Peyer's patch (tissue), 4 donors: ENCODE measurements around the gene NMUR1. TPM values are rescaled to one million over a fixed set of nuclear protein-coding genes. Genes with fewer than 3 reads are reported as not detected.

Experiments used
- DNase-seq, 3 donors: peaks; one replicate each; pipeline ENCODE4 v3.0.0-alpha.2; 2017 to 2019
- H3K27ac ChIP-seq, 4 donors: fragments of 200-600 bp; sonication (generic); one replicate each; pipeline ENCODE4 v1.5.1; 2016 to 2019
- H3K27me3 ChIP-seq, 2 donors: fragments of 200-600 bp; sonication (generic); one replicate each; pipeline ENCODE4 v1.5.1; 2019
- H3K36me3 ChIP-seq, 3 donors: fragments of 200-600 bp; sonication (generic); one replicate each; pipeline ENCODE4 v1.5.1; 2016 to 2019
- H3K4me1 ChIP-seq, 4 donors: fragments of 200-600 bp; sonication (generic); one replicate each; pipeline ENCODE4 v1.5.1; 2016 to 2019
- H3K4me3 ChIP-seq, 4 donors: fragments of 200-600 bp; sonication (generic); 1 replicate in 3 of 4; 2 replicates in 1 of 4; pipeline ENCODE4 v1.5.1; 2016 to 2019; ENCODE audit warnings: mild to moderate bottlenecking in 1 of 4
- H3K9me3 ChIP-seq, 4 donors: fragments of 200-600 bp; sonication (generic); one replicate each; pipeline ENCODE4 v1.5.1; 2016 to 2019; ENCODE audit warnings: mild to moderate bottlenecking in 1 of 4
- POLR2A ChIP-seq, 2 donors: fragments of 450-650 bp; IDR thresholded peaks; one replicate each; pipeline ENCODE4 v1.5.1; 2017; ENCODE audit warnings: antibody characterized with exemption in 2 of 2, mild to moderate bottlenecking in 2 of 2, moderate library complexity in 2 of 2
- total RNA-seq, 4 donors: library from RNA; depleted of rRNA; stranded (reverse); fragments of >200 nt; gene quantifications; one replicate each; pipeline ENCODE4 v1.1.0, GENCODE V29; 2016
- TF ChIP-seq, protein P1 (sequence below), 6 experiments: fragments of 450-650 bp in 4 of 6; fragments of 200-600 bp in 2 of 6; sonication (generic) in 1 of 6; IDR thresholded peaks; one replicate each; pipeline ENCODE4 v1.5.1; 2017 to 2019; ENCODE audit warnings: antibody characterized with exemption in 6 of 6, mild to moderate bottlenecking in 3 of 6, moderate library complexity in 1 of 6

Gene NMUR1
- total RNA-seq, 4 donors from 2014 or later, result 0.53 to 3.1 (median 0.80) TPM; not detected in 1

DNA sequence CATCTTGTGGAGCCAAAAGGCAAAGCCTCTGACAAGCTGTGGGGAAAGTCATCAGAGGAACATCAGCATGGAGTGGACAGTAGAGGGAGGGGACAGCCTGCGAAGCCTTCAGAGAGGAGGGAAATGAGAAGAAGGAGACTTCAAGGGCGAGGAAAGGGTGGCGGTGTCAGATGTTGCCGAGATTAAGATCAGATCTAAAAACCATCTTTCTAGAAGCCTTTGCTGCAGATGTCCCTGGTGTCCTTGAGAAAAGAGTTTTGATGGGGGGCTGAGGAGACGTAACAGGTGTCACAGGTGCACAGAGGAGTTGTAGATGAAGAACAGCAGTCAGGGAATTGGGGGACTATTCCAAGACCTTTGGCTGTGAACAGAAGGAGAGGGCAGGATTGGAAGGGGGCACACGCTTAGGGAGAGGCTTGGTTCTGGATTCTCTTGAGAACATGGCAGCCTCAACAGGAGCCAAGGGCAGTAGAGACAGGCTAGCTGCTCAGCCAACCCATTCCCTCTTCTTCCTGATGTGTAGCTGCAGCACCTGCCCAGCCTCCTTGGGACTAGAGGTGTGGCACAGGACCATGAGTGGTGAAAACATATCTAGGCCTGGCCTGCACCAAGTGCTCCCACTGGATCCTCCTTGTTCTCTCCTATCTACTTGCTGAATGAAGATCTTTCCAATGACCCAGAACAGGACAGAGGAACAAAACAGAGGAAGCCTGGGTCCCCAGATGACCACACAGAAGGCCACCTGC lies 43.2 kb downstream of the NMUR1 start:
- no peaks in the 10 kb centered on the region for H3K27me3 ChIP-seq
- DNase-seq, result no peak
- no peak overlapping the region for H3K27ac ChIP-seq
- no peak overlapping the region for H3K4me3 ChIP-seq
- TF ChIP-seq, protein P1, sequence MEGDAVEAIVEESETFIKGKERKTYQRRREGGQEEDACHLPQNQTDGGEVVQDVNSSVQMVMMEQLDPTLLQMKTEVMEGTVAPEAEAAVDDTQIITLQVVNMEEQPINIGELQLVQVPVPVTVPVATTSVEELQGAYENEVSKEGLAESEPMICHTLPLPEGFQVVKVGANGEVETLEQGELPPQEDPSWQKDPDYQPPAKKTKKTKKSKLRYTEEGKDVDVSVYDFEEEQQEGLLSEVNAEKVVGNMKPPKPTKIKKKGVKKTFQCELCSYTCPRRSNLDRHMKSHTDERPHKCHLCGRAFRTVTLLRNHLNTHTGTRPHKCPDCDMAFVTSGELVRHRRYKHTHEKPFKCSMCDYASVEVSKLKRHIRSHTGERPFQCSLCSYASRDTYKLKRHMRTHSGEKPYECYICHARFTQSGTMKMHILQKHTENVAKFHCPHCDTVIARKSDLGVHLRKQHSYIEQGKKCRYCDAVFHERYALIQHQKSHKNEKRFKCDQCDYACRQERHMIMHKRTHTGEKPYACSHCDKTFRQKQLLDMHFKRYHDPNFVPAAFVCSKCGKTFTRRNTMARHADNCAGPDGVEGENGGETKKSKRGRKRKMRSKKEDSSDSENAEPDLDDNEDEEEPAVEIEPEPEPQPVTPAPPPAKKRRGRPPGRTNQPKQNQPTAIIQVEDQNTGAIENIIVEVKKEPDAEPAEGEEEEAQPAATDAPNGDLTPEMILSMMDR (IDR thresholded peaks at IDR 0.05), result no peak
- TF ChIP-seq POLR2A (IDR thresholded peaks at IDR 0.05), result no peak
- peaks cover 0 to 9% (median 2%) of the 10 kb centered on the region in 4 donors for H3K4me1 ChIP-seq
- no peaks in the 10 kb centered on the region for H3K9me3 ChIP-seq
- H3K36me3 ChIP-seq, result no peaks in the 10 kb centered on the region

DNA sequence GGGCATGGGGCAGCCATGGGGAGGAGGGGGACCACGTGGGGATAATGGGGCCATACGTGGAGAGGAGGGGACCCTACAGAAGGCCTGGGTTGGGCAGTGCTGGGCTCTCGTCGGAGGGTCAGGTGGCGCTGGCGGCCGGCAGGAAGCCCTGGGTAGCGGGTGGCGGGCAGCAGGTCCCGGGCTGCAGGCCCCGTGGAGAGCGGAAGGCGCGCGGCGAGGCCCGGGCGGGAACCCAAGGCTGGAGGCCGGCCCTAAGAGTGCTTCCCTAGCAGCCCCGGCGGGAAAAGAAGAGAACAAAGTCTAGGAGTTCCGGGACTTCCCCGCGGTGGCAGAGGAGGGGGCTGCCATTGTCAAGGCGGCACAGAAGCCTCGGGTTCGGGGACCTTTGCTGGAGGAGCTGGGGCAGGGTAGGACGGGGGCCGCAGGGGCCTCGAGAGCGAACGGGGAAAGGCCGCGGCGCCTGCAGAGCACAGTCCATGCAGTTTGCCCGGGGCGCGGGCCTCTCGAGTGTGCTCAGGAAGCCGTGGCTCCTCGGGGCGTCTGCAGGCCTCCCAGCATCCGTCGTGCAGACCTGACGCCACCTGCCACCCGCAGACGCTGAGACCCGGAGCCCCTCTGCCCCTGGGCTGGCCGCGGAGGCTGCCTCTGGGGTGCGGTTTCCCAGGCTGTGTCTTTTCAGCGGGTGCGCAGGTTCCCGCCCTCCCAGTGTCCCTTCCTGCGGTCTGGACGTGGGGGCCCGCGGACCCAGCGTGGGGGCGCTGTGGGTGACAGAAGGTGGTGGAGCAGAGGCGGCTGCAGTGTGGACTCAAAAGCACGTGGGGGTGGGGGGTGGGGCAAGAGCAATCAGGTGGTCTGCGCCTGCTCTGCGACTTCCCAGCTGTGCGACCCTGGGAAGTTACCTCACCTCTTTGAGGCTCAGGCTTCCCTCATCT lies 46.6 kb downstream of the NMUR1 start:
- TF ChIP-seq, protein P1 (IDR thresholded peaks at IDR 0.05), result no peak
- TF ChIP-seq POLR2A (IDR thresholded peaks at IDR 0.05), result no peak
- Histone ChIP-seq H3K4me1 (peaks cover 0 to 9% (median 2%) of the 10 kb centered on the region in 4 donors), H3K4me3 (peak overlapping the region; percentile 47 to 57 (median 56)), H3K27me3 (no peaks in the 10 kb centered on the region), H3K9me3 (no peaks in the 10 kb centered on the region), H3K36me3 (no peaks in the 10 kb centered on the region), H3K27ac (peak overlapping the region; percentile 57 to 75 (median 70))
- peak in 2 of 3 donors; percentile 28 to 50 for DNase-seq

DNA sequence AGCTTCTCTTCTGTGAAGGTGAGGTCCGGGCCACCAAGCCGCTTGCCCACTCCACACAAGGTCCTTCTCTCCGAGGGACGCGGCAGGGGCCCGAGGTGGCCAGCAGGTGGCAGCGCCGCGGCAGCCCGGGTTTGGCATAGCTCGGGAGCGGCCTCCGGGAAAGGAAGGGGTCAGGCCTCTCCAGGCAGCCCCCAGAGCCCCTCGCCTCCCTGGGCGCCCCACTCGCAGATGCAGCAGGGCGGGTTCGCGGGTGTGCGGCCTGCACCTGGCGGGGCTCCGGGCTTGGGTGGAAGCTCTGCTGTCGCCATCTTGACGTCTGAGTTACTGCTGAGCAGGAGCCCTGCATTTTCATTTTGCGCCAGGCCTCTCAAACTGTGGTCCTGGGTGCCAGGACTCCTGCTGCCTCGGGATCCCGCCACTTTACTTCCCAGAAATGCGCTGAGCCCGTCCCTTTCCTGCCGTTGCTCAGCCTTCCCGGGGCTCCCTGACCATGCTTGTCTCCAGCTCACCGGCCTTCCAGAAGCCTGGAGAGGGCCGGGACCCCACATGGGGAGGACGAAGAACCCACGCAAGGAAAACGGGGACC lies 47.3 kb downstream of the NMUR1 start:
- TF ChIP-seq POLR2A (IDR thresholded peaks at IDR 0.05), result peak in 1 of 2 donors; percentile 40
- TF ChIP-seq, protein P1 (IDR thresholded peaks at IDR 0.05), result peak; percentile 60 to 94 (median 82)
- Histone ChIP-seq H3K27ac (peak overlapping the region; percentile 57 to 75 (median 70)), H3K9me3 (no peaks in the 10 kb centered on the region), H3K36me3 (no peaks in the 10 kb centered on the region), H3K4me1 (peaks cover 0 to 9% (median 2%) of the 10 kb centered on the region in 4 donors), H3K4me3 (peak overlapping the region; percentile 47 to 57 (median 56)), H3K27me3 (no peaks in the 10 kb centered on the region)
- peak; percentile 75 to 89 (median 83) for DNase-seq

DNA sequence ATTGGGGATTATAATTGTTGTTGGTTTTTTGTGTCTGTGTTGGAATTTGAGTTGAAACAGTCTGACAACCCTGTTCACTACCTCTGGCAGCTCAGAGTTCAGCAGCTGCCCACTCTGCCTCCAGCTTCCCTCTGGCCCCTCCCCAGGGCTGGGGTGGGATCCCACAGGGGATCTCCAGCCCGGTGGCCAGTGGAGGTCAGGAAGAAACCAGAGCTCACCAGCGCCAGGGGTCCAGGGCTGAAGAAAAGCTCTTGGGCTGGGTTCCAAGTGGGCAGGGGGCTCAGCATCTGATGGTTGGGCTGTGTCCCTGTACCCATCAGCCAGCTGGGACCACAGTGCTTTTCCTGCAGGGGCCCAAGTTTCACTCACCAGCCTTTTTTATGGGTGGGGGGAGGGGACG lies 49.5 kb downstream of the NMUR1 start:
- no peak overlapping the region for H3K4me3 ChIP-seq
- H3K4me1 ChIP-seq, result peaks cover 0 to 9% (median 2%) of the 10 kb centered on the region in 4 donors
- no peak for TF ChIP-seq POLR2A (IDR thresholded peaks at IDR 0.05)
- TF ChIP-seq, protein P1 (IDR thresholded peaks at IDR 0.05), result no peak
- H3K27me3 ChIP-seq, result no peaks in the 10 kb centered on the region
- no peak overlapping the region for H3K27ac ChIP-seq
- H3K9me3 ChIP-seq, result no peaks in the 10 kb centered on the region
- DNase-seq, result no peak
- H3K36me3 ChIP-seq, result no peaks in the 10 kb centered on the region

GRCh38 chr2:231479455-231479854 lies 50.8 kb downstream of the NMUR1 start:
- TF ChIP-seq, protein P1 (IDR thresholded peaks at IDR 0.05), result no peak
- no peak for TF ChIP-seq POLR2A (IDR thresholded peaks at IDR 0.05)
- no peak overlapping the region for H3K27ac ChIP-seq
- no peaks in the 10 kb centered on the region for H3K27me3 ChIP-seq
- H3K4me3 ChIP-seq, result no peak overlapping the region
- H3K9me3 ChIP-seq, result no peaks in the 10 kb centered on the region
- peaks cover 0 to 9% (median 2%) of the 10 kb centered on the region in 4 donors for H3K4me1 ChIP-seq
- H3K36me3 ChIP-seq, result no peaks in the 10 kb centered on the region
- DNase-seq, result no peak
